ENCODE results near the gene DVL1. TPM values are rescaled to one million over a fixed set of nuclear protein-coding genes. Genes with fewer than 3 reads are reported as not detected.

Gene DVL1
- polyA plus RNA-seq, 1 experiment: 23.6 TPM

GRCh38 chr1:1356796-1357401 is 7.7 kb upstream of the DVL1 start:
- H3K27me3 ChIP-seq (ENCODE audit: control insufficient read depth, insufficient read depth, low read length): no peaks in the 10 kb centered on the region
- TF ChIP-seq CTCF (IDR thresholded peaks at IDR 0.05; ENCODE audit: insufficient read depth, low read depth, low read length): no peak
- ChIA-PET CTCF (interaction anchor here (1.5 to 2.7 kb wide), 2 partner anchors 8 to 14 kb away, joined by 8 to 31 read pairs; partner anchors contain the start of gene DVL1), POLR2A (no interaction called here)
- DNase-seq (ENCODE audit: low read depth): no peak
- H3K36me3 ChIP-seq (ENCODE audit: control insufficient read depth, insufficient read depth, low read length): peaks cover 29% of the 10 kb centered on the region
- peak overlapping the region; percentile 95 for H3K4me3 ChIP-seq (ENCODE audit: low read depth, low read length)

- TF ChIP-seq CTCF (IDR thresholded peaks at IDR 0.05; ENCODE audit: insufficient read depth, low read depth, low read length): no peak
- Histone ChIP-seq H3K27me3 (ENCODE audit: control insufficient read depth, insufficient read depth, low read length) (no peaks in the 10 kb centered on the region), H3K36me3 (ENCODE audit: control insufficient read depth, insufficient read depth, low read length) (peaks cover 31% of the 10 kb centered on the region), H3K4me3 (ENCODE audit: low read depth, low read length) (peak overlapping the region; percentile 95)
- no peak for DNase-seq (ENCODE audit: low read depth)
- POLR2A ChIA-PET: no interaction called here
- CTCF ChIA-PET: no interaction called here
Observed at GRCh38 chr1:1356166-1356795, 7.1 kb upstream of the DVL1 start.

GRCh38 chr1:1355416-1355815 is 6.2 kb upstream of the DVL1 start:
- Histone ChIP-seq H3K4me3 (ENCODE audit: low read depth, low read length) (peak overlapping the region; percentile 95), H3K27me3 (ENCODE audit: control insufficient read depth, insufficient read depth, low read length) (no peaks in the 10 kb centered on the region), H3K36me3 (ENCODE audit: control insufficient read depth, insufficient read depth, low read length) (peaks cover 31% of the 10 kb centered on the region)
- ChIA-PET POLR2A (no interaction called here), CTCF (no interaction called here)
- DNase-seq (ENCODE audit: low read depth): no peak
- TF ChIP-seq CTCF (IDR thresholded peaks at IDR 0.05; ENCODE audit: insufficient read depth, low read depth, low read length): no peak

DNA sequence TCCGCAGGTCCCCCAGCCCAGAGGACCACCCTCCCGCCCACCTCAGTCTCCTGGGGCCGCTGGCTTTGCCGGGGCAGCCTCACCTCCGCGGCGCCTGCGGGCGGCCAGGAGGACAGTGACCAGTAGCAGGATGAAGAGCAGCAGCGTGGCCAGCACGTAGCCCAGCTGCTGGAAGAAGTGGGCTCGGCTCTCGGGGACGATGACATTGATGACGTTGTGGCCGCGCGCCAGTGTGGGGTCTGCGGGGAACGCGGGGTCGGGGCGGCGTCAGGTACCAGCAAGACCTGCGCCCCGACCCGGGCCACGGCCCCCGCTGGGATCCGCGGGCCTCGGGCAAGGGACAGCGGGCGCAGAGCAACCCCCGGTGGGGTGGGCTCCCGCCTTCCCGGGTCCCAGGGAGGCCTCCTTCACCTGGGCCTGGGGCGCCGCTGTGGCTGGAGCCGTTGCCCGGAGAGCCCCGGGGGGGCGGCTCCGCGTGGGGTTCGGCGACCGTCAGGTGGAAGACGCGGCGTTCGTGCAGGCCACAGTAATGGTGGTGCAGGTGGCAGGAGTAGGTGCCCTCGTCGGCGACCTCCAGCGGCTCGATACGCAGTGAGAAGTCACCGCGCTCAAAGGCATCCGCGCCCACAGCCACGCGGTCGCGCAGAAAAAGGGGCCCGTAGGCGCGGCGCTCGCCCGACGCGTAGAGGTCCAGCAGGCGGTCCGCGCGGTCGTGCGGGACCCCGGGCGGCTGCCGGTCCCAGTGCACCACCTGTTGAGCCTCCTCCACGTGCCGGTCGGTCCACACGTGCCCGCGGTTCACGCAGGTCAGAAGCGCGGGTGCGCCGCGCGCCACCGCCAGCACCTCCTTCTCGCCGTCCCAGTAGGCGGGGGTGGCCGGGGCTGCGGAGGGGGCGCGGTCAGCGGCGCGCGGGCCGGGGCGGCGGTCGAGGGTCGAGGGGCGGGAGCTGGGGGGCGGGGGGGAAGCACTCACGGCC is 5.3 kb upstream of the DVL1 start:
- H3K36me3 ChIP-seq (ENCODE audit: control insufficient read depth, insufficient read depth, low read length): peaks cover 31% of the 10 kb centered on the region
- H3K4me3 ChIP-seq (ENCODE audit: low read depth, low read length): peak overlapping the region; percentile 95
- no peaks in the 10 kb centered on the region for H3K27me3 ChIP-seq (ENCODE audit: control insufficient read depth, insufficient read depth, low read length)
- DNase-seq (ENCODE audit: low read depth): no peak
- TF ChIP-seq CTCF (IDR thresholded peaks at IDR 0.05; ENCODE audit: insufficient read depth, low read depth, low read length): no peak
- ChIA-PET POLR2A (no interaction called here), CTCF (interaction anchor here (4.2 kb wide), 1 partner anchor 19 kb away, joined by 43 read pairs; the partner anchor contains the start of gene AURKAIP1)
